NCI-H446 (cell line): ENCODE measurements around the gene CALCOCO1.

Experiments
- DNase-seq, 2 experiments: peaks; one replicate each; lab custom pipeline; 2025; lab: John Stamatoyannopoulos, UW

CALCOCO1 gene

GRCh38 chr12:53664191-53664590 is 63.1 kb downstream of the CALCOCO1 start:
- no peak for DNase-seq

- peak in 1 of 2 experiments; percentile 15 for DNase-seq
Observed at GRCh38 chr12:53660041-53660440, 67.2 kb downstream of the CALCOCO1 start.

GRCh38 chr12:53659571-53659981 is 67.7 kb downstream of the CALCOCO1 start:
- no peak for DNase-seq

GRCh38 chr12:53659011-53659551 is 68.2 kb downstream of the CALCOCO1 start:
- peak; percentile 73 to 85 for DNase-seq
